ENCODE data around the gene TADA3. TPM values are rescaled to one million over a fixed set of nuclear protein-coding genes. Genes with fewer than 3 reads are reported as not detected.

The TADA3 gene
- total and polyA plus RNA-seq, 9 of the 15 experiments (the other 6 are each of a cell fraction or from before 2014, with no cell fraction given), result 4.1 to 110 (median 74.8) TPM

GRCh38 chr3:9791790-9792404 is 376 bp downstream of the TADA3 start (continued):
- TF ChIP-seq THRAP3 (IDR thresholded peaks at IDR 0.05; ENCODE audit: borderline replicate concordance), result peak; percentile 77; the same call in 1 of the 2 replicates
- TF ChIP-seq NBN (IDR thresholded peaks at IDR 0.05; ENCODE audit: low read depth), result 0 out of 2 replicates have a peak, but pooled peaks have one; percentile 25
- TF ChIP-seq ATF6 (CRISPR knock-in tag; IDR thresholded peaks at IDR 0.05), result no peak
- peak; percentile 94 for TF ChIP-seq SMARCA5 (IDR thresholded peaks at IDR 0.05)
- peak; percentile 98 for TF ChIP-seq BRD4 (IDR thresholded peaks at IDR 0.05)
- TF ChIP-seq CREB3 (tag; conservative IDR thresholded peaks at IDR 0.05; ENCODE audit: low read depth), result 0 out of 2 replicates have a peak, but pooled peaks have one; percentile 20
- peak; percentile 79; the same call in 1 of the 2 replicates for TF ChIP-seq NFRKB (IDR thresholded peaks at IDR 0.05; ENCODE audit: low read depth)
- 0 out of 2 replicates have a peak, but pooled peaks have one; percentile 46 for TF ChIP-seq ZNF780A (CRISPR knock-in tag; IDR thresholded peaks at IDR 0.05)
- peak; percentile 30; the same call in 1 of the 2 replicates for TF ChIP-seq SP1 (CRISPR knock-in tag; IDR thresholded peaks at IDR 0.05)
- no peak for TF ChIP-seq CUX1 (CRISPR knock-in tag; IDR thresholded peaks at IDR 0.05)
- TF ChIP-seq ARNT (IDR thresholded peaks at IDR 0.05), result peak in 1 of 2 experiments; percentile 68; a peak in 1 of 4 replicates
- TF ChIP-seq MECOM (CRISPR knock-in tag; IDR thresholded peaks at IDR 0.05), result peak; percentile 46; the same call in 1 of the 2 replicates
- TF ChIP-seq HDAC2 (IDR thresholded peaks at IDR 0.05), result peak; percentile 86
- TF ChIP-seq LEF1 (IDR thresholded peaks at IDR 0.05), result peak; percentile 58
- TF ChIP-seq ZBTB26 (CRISPR knock-in tag; IDR thresholded peaks at IDR 0.05), result 0 out of 2 replicates have a peak, but pooled peaks have one; percentile 41
- TF ChIP-seq PREB (CRISPR knock-in tag; IDR thresholded peaks at IDR 0.05), result no peak
- peak; percentile 50 for TF ChIP-seq TAF9B (IDR thresholded peaks at IDR 0.05; ENCODE audit: partially characterized antibody)
- TF ChIP-seq ZNF589 (CRISPR knock-in tag; IDR thresholded peaks at IDR 0.05; ENCODE audit: low read depth), result 0 out of 2 replicates have a peak, but pooled peaks have one; percentile 21

Measured in K562 (cell line).